ENCODE data around the gene LYVE1. TPM values are rescaled to one million over a fixed set of nuclear protein-coding genes. Genes with fewer than 3 reads are reported as not detected.

Gene LYVE1
- total and polyA plus RNA-seq, 2 of the 13 experiments (the other 11 are each of a cell fraction or from before 2014, with no cell fraction given) = 1.2 to 1.4 TPM

- TF ChIP-seq ZNF407 (CRISPR knock-in tag; IDR thresholded peaks at IDR 0.05; ENCODE audit: not compliant biosample characterization) (peak; percentile 78), ZNF235 (CRISPR knock-in tag; IDR thresholded peaks at IDR 0.05; ENCODE audit: borderline replicate concordance) (no peak), ZNF782 (CRISPR knock-in tag; IDR thresholded peaks at IDR 0.05; ENCODE audit: borderline replicate concordance) (peak; percentile 55; the same call in 1 of the 2 replicates), POLR2G (IDR thresholded peaks at IDR 0.05; ENCODE audit: low read depth, low read length) (peak; percentile 95), KMT2A (CRISPR knock-in tag; IDR thresholded peaks at IDR 0.05) (peak; percentile 99), CSRNP1 (CRISPR knock-in tag; IDR thresholded peaks at IDR 0.05) (peak; percentile 61; the same call in 1 of the 2 replicates), ARNT2 (CRISPR knock-in tag; IDR thresholded peaks at IDR 0.05; ENCODE audit: low read depth) (peak; percentile 65; the same call in 1 of the 2 replicates), RCOR2 (CRISPR knock-in tag; IDR thresholded peaks at IDR 0.05) (no peak), DNMT3B (CRISPR knock-in tag; conservative IDR thresholded peaks at IDR 0.05) (no peak), TBX2 (CRISPR knock-in tag; IDR thresholded peaks at IDR 0.05; ENCODE audit: borderline replicate concordance) (peak; percentile 88), ZNF589 (CRISPR knock-in tag; conservative IDR thresholded peaks at IDR 0.05) (no peak), YEATS2 (CRISPR knock-in tag; IDR thresholded peaks at IDR 0.05; ENCODE audit: borderline replicate concordance) (peak; percentile 82), ZNF598 (CRISPR knock-in tag; IDR thresholded peaks at IDR 0.05; ENCODE audit: borderline replicate concordance) (no peak), ZNF367 (CRISPR knock-in tag; IDR thresholded peaks at IDR 0.05; ENCODE audit: borderline replicate concordance) (no peak), ATRX (CRISPR knock-in tag; IDR thresholded peaks at IDR 0.05; ENCODE audit: borderline replicate concordance) (no peak), ZNF230 (CRISPR knock-in tag; IDR thresholded peaks at IDR 0.05) (peak; percentile 92; the same call in 1 of the 2 replicates), NFE2L1 (CRISPR knock-in tag; IDR thresholded peaks at IDR 0.05; ENCODE audit: borderline replicate concordance) (no peak; the same call in 1 of the 2 replicates), NKX3-1 (CRISPR knock-in tag; IDR thresholded peaks at IDR 0.05) (peak; percentile 33; the same call in 1 of the 2 replicates), ZNF337 (CRISPR knock-in tag; IDR thresholded peaks at IDR 0.05; ENCODE audit: borderline replicate concordance, low read depth) (0 out of 2 replicates have a peak, but pooled peaks have one; percentile 30)
Observed at GRCh38 chr11:10540915-10541560, 27.4 kb downstream of the LYVE1 start, which contains the start of gene RNF141 (continued).

Data from HepG2 (cell line).